Measurements from ENCODE around the gene PTAFR. TPM values are rescaled to one million over a fixed set of nuclear protein-coding genes. Genes with fewer than 3 reads are reported as not detected.

The PTAFR gene
- total RNA-seq, 1 experiment from 2014 or later = 1.3 TPM

- POLR2A ChIA-PET = interaction anchor here (0.7 kb wide), 1 partner anchor 19 kb away, joined by 5 read pairs; no protein-coding TSS in a partner anchor
- Histone ChIP-seq H3K36me3 (ENCODE audit: control insufficient read depth in 1 of 2, insufficient read depth in 2 of 2, low read length in 2 of 2) (no peaks in the 10 kb centered on the region), H3K4me3 (replicated peaks in 1 of 2; ENCODE audit: low read depth in 1 of 2, low read length in 2 of 2) (no peak overlapping the region), H2AFZ (ENCODE audit: low read depth, low read length, poor library complexity, severe bottlenecking) (no peak overlapping the region), H3K27me3 (ENCODE audit: insufficient read depth, low read length) (no peaks in the 10 kb centered on the region), H3K9ac (ENCODE audit: low read length) (no peak overlapping the region), H3K9me2 (ENCODE audit: insufficient read depth) (no peaks in the 10 kb centered on the region), H3K4me2 (ENCODE audit: low read length) (no peak overlapping the region), H3K4me1 (ENCODE audit: control insufficient read depth in 1 of 2, insufficient read depth in 2 of 2, low read length in 2 of 2) (peaks cover 4 to 9% of the 10 kb centered on the region in 2 experiments), H3K9me3 (ENCODE audit: control insufficient read depth in 1 of 2, insufficient read depth in 1 of 2, low read depth in 1 of 2, low read length in 2 of 2) (no peaks in the 10 kb centered on the region), H4K20me1 (ENCODE audit: insufficient read depth) (no peaks in the 10 kb centered on the region), H3K27ac (ENCODE audit: low read depth, low read length) (no peak overlapping the region), H3K79me2 (ENCODE audit: insufficient read depth, low read length) (no peaks in the 10 kb centered on the region)
- RAD21 ChIA-PET (ENCODE audit: low non-redundant PET in 1 of 2, low total read pairs in 2 of 2, uncharacterized antibody in 2 of 2, unreplicated experiment in 2 of 2) = no interaction called here
- DNase-seq (ENCODE audit: low read depth, low spot score) (no peak), ATAC-seq (no peak)
- intact Hi-C loops (cut with micrococcal nuclease) = no loop called here
- BruUV-seq (replicated peaks) = no TSS peak
- CTCF ChIA-PET = interaction anchor here (0.7 kb wide), 1 partner anchor 879 kb away, joined by 4 read pairs; no protein-coding TSS in a partner anchor
- no peak for TF ChIP-seq SRF (IDR thresholded peaks at IDR 0.05; ENCODE audit: low read depth)
- no peak for TF ChIP-seq FOSL1 (IDR thresholded peaks at IDR 0.05; ENCODE audit: low read depth)
- TF ChIP-seq TCF7L2 (IDR thresholded peaks at IDR 0.05; ENCODE audit: borderline replicate concordance, extremely low read depth, insufficient read depth, insufficient read length) = no peak
- TF ChIP-seq, protein P1, sequence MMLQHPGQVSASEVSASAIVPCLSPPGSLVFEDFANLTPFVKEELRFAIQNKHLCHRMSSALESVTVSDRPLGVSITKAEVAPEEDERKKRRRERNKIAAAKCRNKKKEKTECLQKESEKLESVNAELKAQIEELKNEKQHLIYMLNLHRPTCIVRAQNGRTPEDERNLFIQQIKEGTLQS (IDR thresholded peaks at IDR 0.05) = no peak
- TF ChIP-seq EZH2 (IDR thresholded peaks at IDR 0.05) = no peak
- no peak for TF ChIP-seq ZNF274 (IDR thresholded peaks at IDR 0.05; ENCODE audit: low read depth, low read length)
- no peak for TF ChIP-seq ZFX (IDR thresholded peaks at IDR 0.05)
- no peak for TF ChIP-seq YY1 (IDR thresholded peaks at IDR 0.05; ENCODE audit: extremely low read depth, insufficient replicate concordance, low read depth, low read length)
Observed at GRCh38 chr1:28154078-28154594, 22.4 kb downstream of the PTAFR start.

- intact Hi-C loops (cut with micrococcal nuclease) = no loop called here
- TF ChIP-seq EZH2phosphoT487 (IDR thresholded peaks at IDR 0.05; ENCODE audit: borderline replicate concordance) (no peak), FOSL1 (IDR thresholded peaks at IDR 0.05; ENCODE audit: low read depth) (no peak), POLR2A (IDR thresholded peaks at IDR 0.05; ENCODE audit: borderline replicate concordance, extremely low read depth, insufficient read depth, insufficient read length) (no peak), RAD21 (IDR thresholded peaks at IDR 0.05; ENCODE audit: low read depth) (no peak), SP1 (IDR thresholded peaks at IDR 0.05; ENCODE audit: low read depth) (no peak), SRF (IDR thresholded peaks at IDR 0.05; ENCODE audit: low read depth) (no peak), SIN3A (IDR thresholded peaks at IDR 0.05; ENCODE audit: low read depth) (no peak), CEBPB (IDR thresholded peaks at IDR 0.05; ENCODE audit: low read depth) (no peak), ELF1 (IDR thresholded peaks at IDR 0.05; ENCODE audit: borderline replicate concordance, low read depth) (no peak), ZBTB33 (IDR thresholded peaks at IDR 0.05; ENCODE audit: extremely low read depth, insufficient replicate concordance, low read length) (no peak)
- TF ChIP-seq, protein P1 (IDR thresholded peaks at IDR 0.05) = no peak
- no peak overlapping the region for H3K27ac ChIP-seq (ENCODE audit: low read depth, low read length)
- ChIA-PET RAD21 (ENCODE audit: low non-redundant PET in 1 of 2, low total read pairs in 2 of 2, uncharacterized antibody in 2 of 2, unreplicated experiment in 2 of 2) (no interaction called here), POLR2A (no interaction called here), CTCF (no interaction called here)
- DNase-seq (ENCODE audit: low read depth, low spot score) (no peak), ATAC-seq (no peak)
- H3K79me2 ChIP-seq (ENCODE audit: insufficient read depth, low read length) = no peaks in the 10 kb centered on the region
- H3K9me3 ChIP-seq (ENCODE audit: control insufficient read depth in 1 of 2, insufficient read depth in 1 of 2, low read depth in 1 of 2, low read length in 2 of 2) = no peaks in the 10 kb centered on the region
- BruUV-seq (replicated peaks) = no TSS peak
- no peak overlapping the region for H3K4me3 ChIP-seq (replicated peaks in 1 of 2; ENCODE audit: low read depth in 1 of 2, low read length in 2 of 2)
- no peaks in the 10 kb centered on the region for H3K9me2 ChIP-seq (ENCODE audit: insufficient read depth)
- peaks cover 4 to 9% of the 10 kb centered on the region in 2 experiments for H3K4me1 ChIP-seq (ENCODE audit: control insufficient read depth in 1 of 2, insufficient read depth in 2 of 2, low read length in 2 of 2)
- no peak overlapping the region for H3K9ac ChIP-seq (ENCODE audit: low read length)
- no peaks in the 10 kb centered on the region for H3K27me3 ChIP-seq (ENCODE audit: insufficient read depth, low read length)
- H4K20me1 ChIP-seq (ENCODE audit: insufficient read depth) = no peaks in the 10 kb centered on the region
- no peaks in the 10 kb centered on the region for H3K36me3 ChIP-seq (ENCODE audit: control insufficient read depth in 1 of 2, insufficient read depth in 2 of 2, low read length in 2 of 2)
- no peak overlapping the region for H2AFZ ChIP-seq (ENCODE audit: low read depth, low read length, poor library complexity, severe bottlenecking)
- H3K4me2 ChIP-seq (ENCODE audit: low read length) = no peak overlapping the region
Observed at GRCh38 chr1:28150125-28150780, 26.2 kb downstream of the PTAFR start.

All from HCT116 (cell line).